ENCODE data around the gene TSPEAR. TPM values are rescaled to one million over a fixed set of nuclear protein-coding genes. Genes with fewer than 3 reads are reported as not detected.

The TSPEAR gene
- polyA plus RNA-seq, 1 of the 3 experiments (the other 2 are of a cell fraction) = 0.08 TPM

GRCh38 chr21:44616591-44616926 is 94.8 kb downstream of the TSPEAR start:
- no peak overlapping the region for H3K27ac ChIP-seq (ENCODE audit: low read depth in 2 of 2, low read length in 1 of 2)
- H3F3A ChIP-seq (replicated peaks; ENCODE audit: insufficient read depth) = no peaks in the 10 kb centered on the region
- TF ChIP-seq FOXJ3 (CRISPR knock-in tag; IDR thresholded peaks at IDR 0.05) = no peak
- TF ChIP-seq TCF12 (IDR thresholded peaks at IDR 0.05) = no peak
- TF ChIP-seq TEAD4 (IDR thresholded peaks at IDR 0.05; ENCODE audit: borderline replicate concordance, insufficient read depth) = no peak
- TF ChIP-seq CHD2 (IDR thresholded peaks at IDR 0.05; ENCODE audit: low read length, partially characterized antibody) = no peak
- no peak for TF ChIP-seq USF1 (IDR thresholded peaks at IDR 0.05; ENCODE audit: borderline replicate concordance, low read depth)
- no peak for TF ChIP-seq RAD21 (IDR thresholded peaks at IDR 0.05; ENCODE audit: low read length)
- TF ChIP-seq IRF3 (IDR thresholded peaks at IDR 0.05; ENCODE audit: low read depth, low read length) = no peak
- TF ChIP-seq ZBTB33 (IDR thresholded peaks at IDR 0.05; ENCODE audit: borderline replicate concordance, low read depth) = no peak
- no peak for TF ChIP-seq FOSL2 (IDR thresholded peaks at IDR 0.05; ENCODE audit: borderline replicate concordance, low read depth)
- TF ChIP-seq NRF1 (IDR thresholded peaks at IDR 0.05; ENCODE audit: low read depth, low read length) = no peak
- no peak for TF ChIP-seq MEF2A (IDR thresholded peaks at IDR 0.05; ENCODE audit: borderline replicate concordance, low read depth)
- CTCF ChIA-PET = no interaction called here
- H3K36me3 ChIP-seq (replicated peaks in 1 of 2; ENCODE audit: control insufficient read depth in 1 of 2, insufficient read depth in 2 of 2, low read length in 1 of 2) = no peaks in the 10 kb centered on the region
- H2AFZ ChIP-seq (ENCODE audit: low read depth) = no peak overlapping the region
- no peaks in the 10 kb centered on the region for H3K9me2 ChIP-seq
- WGBS (ENCODE audit: low lambda C conversion rate) = 0% methylated on average over 1 of the region's 16 CpGs
- no peak overlapping the region for H3K9ac ChIP-seq
- peaks cover 8% of the 10 kb centered on the region; the same call in 1 of the 2 replicates for H3K9me3 ChIP-seq
- H3K27me3 ChIP-seq (ENCODE audit: insufficient read depth) = peaks cover 49% of the 10 kb centered on the region
- no peak overlapping the region for H3K4me2 ChIP-seq
- H3K4me3 ChIP-seq (ENCODE audit: low read depth in 2 of 2, low read length in 1 of 2) = no peak overlapping the region
- H3K4me1 ChIP-seq (ENCODE audit: control insufficient read depth in 1 of 2, insufficient read depth in 2 of 2, low read depth in 1 of 2, low read length in 1 of 2) = no peaks in the 10 kb centered on the region
- no peaks in the 10 kb centered on the region for H3K79me2 ChIP-seq (ENCODE audit: insufficient read depth)
- POLR2A ChIA-PET = no interaction called here
- DNase-seq = no peak
- H4K20me1 ChIP-seq (ENCODE audit: insufficient read depth) = no peaks in the 10 kb centered on the region

GRCh38 chr21:44615911-44616590 is 95.3 kb downstream of the TSPEAR start:
- no peaks in the 10 kb centered on the region for H3F3A ChIP-seq (replicated peaks; ENCODE audit: insufficient read depth)
- CTCF ChIA-PET = interaction anchor here (0.6 kb wide), 1 partner anchor 177 kb away, joined by 3 read pairs; no protein-coding TSS in a partner anchor
- no peak for TF ChIP-seq RXRA (IDR thresholded peaks at IDR 0.05; ENCODE audit: borderline replicate concordance, low read depth)
- TF ChIP-seq USF1 (IDR thresholded peaks at IDR 0.05; ENCODE audit: borderline replicate concordance, low read depth) = no peak
- no peak for TF ChIP-seq GATA2 (CRISPR knock-in tag; IDR thresholded peaks at IDR 0.05)
- TF ChIP-seq NRF1 (IDR thresholded peaks at IDR 0.05; ENCODE audit: low read depth, low read length) = no peak
- no peak for TF ChIP-seq EZH2phosphoT487 (IDR thresholded peaks at IDR 0.05; ENCODE audit: borderline replicate concordance, low read depth)
- no peak for TF ChIP-seq YY1 (IDR thresholded peaks at IDR 0.05; ENCODE audit: low read depth)
- no peak for TF ChIP-seq MAX (IDR thresholded peaks at IDR 0.05; ENCODE audit: low read depth)
- no peak for TF ChIP-seq RFX5 (IDR thresholded peaks at IDR 0.05; ENCODE audit: low read length)
- no peak for TF ChIP-seq FOXJ3 (CRISPR knock-in tag; IDR thresholded peaks at IDR 0.05)
- no peak for TF ChIP-seq SIN3A (IDR thresholded peaks at IDR 0.05; ENCODE audit: borderline replicate concordance, low read depth, low read length)
- TF ChIP-seq USF2 (IDR thresholded peaks at IDR 0.05; ENCODE audit: borderline replicate concordance, low read depth, low read length) = no peak
- no peak for TF ChIP-seq EP300 (IDR thresholded peaks at IDR 0.05; ENCODE audit: borderline replicate concordance in 1 of 2, low read depth in 1 of 2, low read length in 1 of 2)
- no peak for TF ChIP-seq FOSL2 (IDR thresholded peaks at IDR 0.05; ENCODE audit: borderline replicate concordance, low read depth)
- TF ChIP-seq TCF12 (IDR thresholded peaks at IDR 0.05) = no peak

More at GRCh38 chr21:44615911-44616590, 95.3 kb downstream of the TSPEAR start:
- Histone ChIP-seq H3K4me2 (no peak overlapping the region), H3K4me1 (ENCODE audit: control insufficient read depth in 1 of 2, insufficient read depth in 2 of 2, low read depth in 1 of 2, low read length in 1 of 2) (no peaks in the 10 kb centered on the region), H3K9ac (no peak overlapping the region), H3K27ac (ENCODE audit: low read depth in 2 of 2, low read length in 1 of 2) (no peak overlapping the region), H3K4me3 (ENCODE audit: low read depth in 2 of 2, low read length in 1 of 2) (no peak overlapping the region), H2AFZ (ENCODE audit: low read depth) (no peak overlapping the region), H3K9me3 (peaks cover 8% of the 10 kb centered on the region; the same call in 1 of the 2 replicates), H3K79me2 (ENCODE audit: insufficient read depth) (no peaks in the 10 kb centered on the region), H4K20me1 (ENCODE audit: insufficient read depth) (no peaks in the 10 kb centered on the region), H3K9me2 (no peaks in the 10 kb centered on the region), H3K36me3 (replicated peaks in 1 of 2; ENCODE audit: control insufficient read depth in 1 of 2, insufficient read depth in 2 of 2, low read length in 1 of 2) (no peaks in the 10 kb centered on the region), H3K27me3 (ENCODE audit: insufficient read depth) (peaks cover 49% of the 10 kb centered on the region)
- no peak for DNase-seq
- POLR2A ChIA-PET = no interaction called here
- 5% methylated on average over 7 of the region's 17 CpGs for WGBS (ENCODE audit: low lambda C conversion rate)

Measured in SK-N-SH (cell line).